H1 (cell line): ENCODE data around the gene RBM24. TPM values are rescaled to one million over a fixed set of nuclear protein-coding genes. Genes with fewer than 3 reads are reported as not detected.

Source experiments
- CTCF ChIA-PET: fragments of 300-600 bp; sonication (Branson Sonifier 250); formaldehyde crosslinking; loops from one replicate; lab custom pipeline; 2021; ENCODE audit not compliant: partially characterized antibody; lab: Charles Lee
- POLR2A ChIA-PET: fragments of 300-600 bp; sonication (Branson Sonifier 250); formaldehyde crosslinking; loops from one replicate; lab custom pipeline; 2021; ENCODE audit warnings: inconsistent platforms; ENCODE audit not compliant: partially characterized antibody; lab: Charles Lee
- DNase-seq, 2 experiments: peaks; one replicate each; pipeline versions ENCODE4 v3.0.0 to v3.0.0-alpha.2; 2010 to 2022; ENCODE audit warnings: low spot score in 2 of 2, low read depth in 1 of 2, mixed read lengths in 1 of 2
- FAIRE-seq: peaks from 2 replicates; lab custom pipeline; 2011; peaks lifted over from hg19 to GRCh38; lab: Jason Lieb, UNC
- H2AFZ ChIP-seq: 2 replicates; pipeline ENCODE4 v1.8.1; 2012; ENCODE audit warnings: low read length, inconsistent platforms
- H2AK5ac ChIP-seq: 2 replicates; pipeline ENCODE4 v1.6.1; 2013; ENCODE audit warnings: low read depth, low read length
- H2BK120ac ChIP-seq: replicated peaks from 2 replicates; pipeline ENCODE3; 2013; ENCODE audit warnings: low read depth, low read length, inconsistent platforms
- H2BK12ac ChIP-seq: 2 replicates; pipeline ENCODE4 v1.6.1; 2013; ENCODE audit warnings: low read depth, low read length
- H2BK15ac ChIP-seq: 2 replicates; pipeline ENCODE4 v1.6.1; 2013; ENCODE audit warnings: low read length
- H2BK20ac ChIP-seq: 2 replicates; pipeline ENCODE4 v1.6.1; 2013; ENCODE audit warnings: low read length
- H2BK5ac ChIP-seq: 2 replicates; pipeline ENCODE4 v1.6.1; 2013; ENCODE audit warnings: low read depth, low read length
- H3K14ac ChIP-seq: 2 replicates; pipeline ENCODE4 v1.6.1; 2013; ENCODE audit warnings: inconsistent platforms; ENCODE audit not compliant: insufficient read length
- H3K18ac ChIP-seq: 2 replicates; pipeline ENCODE4 v1.6.1; 2013; ENCODE audit warnings: low read length; ENCODE audit errors: extremely low read depth
- H3K23ac ChIP-seq: 2 replicates; pipeline ENCODE4 v1.6.1; 2013; ENCODE audit warnings: inconsistent platforms; ENCODE audit not compliant: insufficient read length
- H3K23me2 ChIP-seq: 2 replicates; pipeline ENCODE4 v1.6.1; 2013; ENCODE audit warnings: low read depth, low read length
- H3K27ac ChIP-seq: 2 replicates; pipeline ENCODE4 v1.6.1; 2011; ENCODE audit warnings: low read depth, low read length, inconsistent platforms
- H3K27me3 ChIP-seq, 4 experiments: replicated peaks in 1 of 4; 1 replicate in 1 of 4; 2 replicates in 3 of 4; pipeline versions ENCODE4 v1.6.1 to v1.8.1; 2011 to 2013; ENCODE audit warnings: low read length in 3 of 4, mild to moderate bottlenecking in 3 of 4, inconsistent platforms in 2 of 4, mixed read lengths in 2 of 4, moderate library complexity in 1 of 4; ENCODE audit not compliant: control insufficient read depth in 3 of 4, insufficient read depth in 3 of 4; ENCODE audit errors: extremely low read depth in 1 of 4
- H3K36me3 ChIP-seq, 4 experiments: 2 replicates each; pipeline versions ENCODE4 v1.6.1 to v1.8.1; 2011 to 2013; ENCODE audit warnings: mild to moderate bottlenecking in 4 of 4, low read length in 3 of 4, moderate library complexity in 2 of 4, control low read depth in 1 of 4, inconsistent platforms in 1 of 4; ENCODE audit not compliant: insufficient read depth in 4 of 4, control insufficient read depth in 2 of 4
- H3K4ac ChIP-seq: replicated peaks from 2 replicates; pipeline ENCODE3; 2013; ENCODE audit warnings: low read length, low read depth, mixed read lengths, inconsistent platforms; ENCODE audit not compliant: insufficient read length
- H3K4me1 ChIP-seq, 4 experiments: replicated peaks in 1 of 4; 1 replicate in 1 of 4; 2 replicates in 3 of 4; pipeline versions ENCODE4 v1.6.1 to v1.8.1; 2011 to 2013; ENCODE audit warnings: low read length in 3 of 4, inconsistent platforms in 2 of 4, mixed read lengths in 1 of 4; ENCODE audit not compliant: insufficient read depth in 4 of 4, control insufficient read depth in 3 of 4
- H3K4me2 ChIP-seq, 2 experiments: 2 replicates each; pipeline versions ENCODE4 v1.6.1 to v1.8.1; 2011 to 2013; ENCODE audit warnings: low read depth in 2 of 2, low read length in 2 of 2, control low read depth in 1 of 2, inconsistent platforms in 1 of 2, mild to moderate bottlenecking in 1 of 2; ENCODE audit not compliant: insufficient read depth in 1 of 2
- H3K4me3 ChIP-seq, 4 experiments: fragments of 200-600, 300-600 bp in 1 of 4; sonication (generic), shearing (Covaris generic), sonication (Bioruptor Twin) in 1 of 4; 2 replicates each; pipeline versions ENCODE4 v1.5.1 to v1.8.1; 2011 to 2016; ENCODE audit warnings: low read length in 4 of 4, low read depth in 3 of 4, control low read depth in 2 of 4, inconsistent platforms in 2 of 4, mild to moderate bottlenecking in 2 of 4, mixed read lengths in 1 of 4, moderate library complexity in 1 of 4; ENCODE audit not compliant: insufficient read depth in 2 of 4; ENCODE audit errors: extremely low read depth in 1 of 4
- H3K56ac ChIP-seq: replicated peaks from 2 replicates; pipeline ENCODE3; 2013; ENCODE audit warnings: low read depth, mild to moderate bottlenecking, mixed read lengths, low read length, inconsistent platforms; ENCODE audit not compliant: insufficient read length
- H3K79me1 ChIP-seq: 2 replicates; pipeline ENCODE4 v1.6.1; 2013; ENCODE audit warnings: low read depth, low read length, control low read depth
- H3K79me2 ChIP-seq, 2 experiments: 2 replicates each; pipeline versions ENCODE4 v1.6.1 to v1.8.1; 2012 to 2013; ENCODE audit warnings: low read length in 2 of 2, mild to moderate bottlenecking in 2 of 2, inconsistent platforms in 1 of 2; ENCODE audit not compliant: insufficient read depth in 2 of 2, control insufficient read depth in 1 of 2
- H3K9ac ChIP-seq, 4 experiments: replicated peaks in 1 of 4; 1 replicate in 1 of 4; 2 replicates in 3 of 4; pipeline versions ENCODE4 v1.6.1 to v1.8.1; 2011 to 2013; ENCODE audit warnings: low read depth in 3 of 4, low read length in 3 of 4, control low read depth in 2 of 4, mild to moderate bottlenecking in 2 of 4, moderate library complexity in 2 of 4, inconsistent platforms in 1 of 4; ENCODE audit errors: extremely low read depth in 1 of 4
- H3K9me3 ChIP-seq, 2 experiments: 2 replicates each; pipeline versions ENCODE4 v1.6.1 to v1.8.1; 2012 to 2013; ENCODE audit warnings: mild to moderate bottlenecking in 2 of 2, moderate library complexity in 2 of 2, control low read depth in 1 of 2, inconsistent platforms in 1 of 2, low read depth in 1 of 2, low read length in 1 of 2, mixed read lengths in 1 of 2; ENCODE audit not compliant: insufficient read depth in 2 of 2
- H4K20me1 ChIP-seq, 2 experiments: replicated peaks in 1 of 2; 2 replicates each; pipeline versions ENCODE3 to v1.8.1; 2011 to 2013; ENCODE audit warnings: inconsistent platforms in 2 of 2, low read length in 2 of 2, mild to moderate bottlenecking in 1 of 2; ENCODE audit not compliant: insufficient read depth in 2 of 2, control insufficient read depth in 1 of 2
- H4K5ac ChIP-seq: 2 replicates; pipeline ENCODE4 v1.6.1; 2013; ENCODE audit warnings: low read length, low read depth, mixed read lengths, inconsistent platforms; ENCODE audit not compliant: insufficient read length
- H4K8ac ChIP-seq: 2 replicates; pipeline ENCODE4 v1.8.0; 2013; ENCODE audit warnings: mild to moderate bottlenecking, moderate library complexity, low read length, inconsistent platforms; ENCODE audit not compliant: insufficient read depth; ENCODE audit errors: extremely low read depth
- H4K91ac ChIP-seq: replicated peaks from 2 replicates; pipeline ENCODE3; 2013; ENCODE audit warnings: low read length, mixed read lengths, inconsistent platforms; ENCODE audit not compliant: insufficient read length
- ATF2 ChIP-seq: IDR thresholded peaks from 2 replicates; pipeline ENCODE4 v1.6.1; 2012; ENCODE audit warnings: low read length, inconsistent platforms
- ATF3 ChIP-seq: IDR thresholded peaks from 2 replicates; pipeline ENCODE4 v1.6.1; 2011; ENCODE audit warnings: low read depth, mild to moderate bottlenecking, low read length; ENCODE audit not compliant: insufficient read depth
- E2F6 ChIP-seq: IDR thresholded peaks from 2 replicates; pipeline ENCODE4 v1.6.1; 2012; ENCODE audit warnings: inconsistent platforms
- FOSL1 ChIP-seq: IDR thresholded peaks from 2 replicates; pipeline ENCODE4 v1.6.1; 2011; ENCODE audit warnings: mild to moderate bottlenecking, low read depth, low read length, moderate library complexity; ENCODE audit not compliant: insufficient read depth
- KDM1A ChIP-seq: fragments of 200-600, 300-600 bp; sonication (generic); IDR thresholded peaks from 2 replicates; pipeline ENCODE4 v1.7.1; 2016; ENCODE audit warnings: mild to moderate bottlenecking, low read length, borderline replicate concordance
- KDM4A ChIP-seq: IDR thresholded peaks from one replicate; pipeline ENCODE4 v1.7.1; 2012; ENCODE audit warnings: low read depth, mild to moderate bottlenecking, moderate library complexity, low read length, inconsistent platforms; ENCODE audit not compliant: severe bottlenecking
- PHF8 ChIP-seq: fragments of 200-600 bp; sonication (generic); conservative IDR thresholded peaks from 2 replicates; pipeline ENCODE4 v1.7.1; 2012; ENCODE audit warnings: low read depth, mild to moderate bottlenecking, inconsistent platforms, low read length, moderate library complexity
- POLR2AphosphoS5 ChIP-seq: IDR thresholded peaks from 2 replicates; pipeline ENCODE4 v1.6.1; 2011; ENCODE audit warnings: low read depth, low read length
- RXRA ChIP-seq: IDR thresholded peaks from 2 replicates; pipeline ENCODE4 v1.6.1; 2011; ENCODE audit warnings: low read depth, mild to moderate bottlenecking, low read length, moderate library complexity; ENCODE audit not compliant: insufficient read depth
- SIX5 ChIP-seq: IDR thresholded peaks from 2 replicates; pipeline ENCODE4 v1.6.1; 2011; ENCODE audit warnings: mild to moderate bottlenecking, low read depth, low read length
- SP1 ChIP-seq: IDR thresholded peaks from 2 replicates; pipeline ENCODE4 v1.6.1; 2011; ENCODE audit warnings: low read depth, low read length
- ZNF274 ChIP-seq: IDR thresholded peaks from 2 replicates; pipeline ENCODE4 v1.7.0; 2012; ENCODE audit warnings: low read length, borderline replicate concordance; ENCODE audit errors: extremely low read depth
- WGBS, 2 experiments: shearing (Covaris generic) in 1 of 2; methylation state at CpG; one replicate each; pipeline versions ENCODE4 v1.1.6 to v1.1.7; 2013 to 2015; ENCODE audit warnings: low lambda C conversion rate in 2 of 2, mixed read lengths in 2 of 2, inconsistent platforms in 1 of 2, low coverage in 1 of 2, missing lambda C conversion rate in 1 of 2; ENCODE audit not compliant: insufficient replicate concordance in 2 of 2, insufficient coverage in 1 of 2, insufficient read length in 1 of 2; ENCODE audit errors: extremely low coverage in 1 of 2, missing lambda C conversion rate in 1 of 2; 5-methylcytosine and 5-hydroxymethylcytosine counted together
- polyA plus RNA-seq, 7 experiments: library from polyadenylated mRNA; depleted of rRNA in 3 of 7; stranded (reverse) in 5 of 7; unstranded in 2 of 7; fragments of >200 nt in 5 of 7; fragments of 200-250 nt in 2 of 7; gene quantifications; 1 replicate in 5 of 7; 2 replicates in 1 of 7; 4 replicates in 1 of 7; pipeline versions ENCODE4 v1.2.1 to v1.2.3, GENCODE V29; 2011 to 2013; ENCODE audit warnings: missing spikeins in 2 of 7, mixed read lengths in 2 of 7
- total RNA-seq: library from RNA; stranded (reverse); fragmentation: NEBNext Ultra II Directional; extraction: Animal tissue kit (Norgen Biotek cat#: 25700); gene quantifications from 2 replicates; pipeline ENCODE4 v1.2.1, GENCODE V29; 2021

RBM24 gene
- total and polyA plus RNA-seq, 2 of the 8 experiments (the other 6 are each of a cell fraction or from before 2014, with no cell fraction given), result 0.52 to 2.6 TPM

DNA sequence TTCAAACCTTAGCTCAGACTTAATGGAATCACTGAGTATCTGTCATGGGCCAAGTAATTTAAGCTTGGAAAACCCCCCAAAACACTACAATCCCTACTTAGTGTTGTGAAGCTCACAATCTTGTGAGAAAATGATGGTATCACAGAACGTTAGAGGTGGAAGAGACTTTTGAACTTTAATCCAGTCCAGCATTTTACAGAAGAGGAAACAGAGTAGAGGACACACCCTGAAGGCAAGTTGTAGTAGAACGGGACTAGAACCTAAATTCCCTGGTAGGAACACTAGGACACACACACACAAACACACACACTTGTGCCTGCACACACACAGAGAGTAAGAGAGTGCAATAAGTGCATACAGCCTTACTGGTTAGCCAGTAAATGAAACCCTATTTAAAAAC, 62.1 kb downstream of the RBM24 start:
- no peak overlapping the region for H2BK120ac ChIP-seq
- no peak for FAIRE-seq
- no peak overlapping the region for H2AFZ ChIP-seq
- H2BK5ac ChIP-seq, result no peak overlapping the region
- no peak overlapping the region for H3K27ac ChIP-seq
- no peak overlapping the region for H3K4ac ChIP-seq
- H3K9ac ChIP-seq, result no peak overlapping the region
- H3K79me2 ChIP-seq, result no peaks in the 10 kb centered on the region
- DNase-seq, result no peak
- H3K14ac ChIP-seq, result no peak overlapping the region
- H4K91ac ChIP-seq, result no peak overlapping the region
- H3K9me3 ChIP-seq, result peaks cover 0 to 2% of the 10 kb centered on the region in 2 experiments; a peak in 1 of 4 replicates
- 83% methylated on average over 2 of the region's 2 CpGs; no CpG with 5 or more reads in 1 of the 2 experiments for WGBS, 2 experiments
- POLR2A ChIA-PET, result no interaction called here
- H4K20me1 ChIP-seq, result no peaks in the 10 kb centered on the region
- H2BK15ac ChIP-seq, result no peak overlapping the region
- H3K23ac ChIP-seq, result no peak overlapping the region
- no peak overlapping the region for H4K8ac ChIP-seq
- no peaks in the 10 kb centered on the region for H3K27me3 ChIP-seq
- H3K4me1 ChIP-seq, result no peaks in the 10 kb centered on the region
- no peak overlapping the region for H3K56ac ChIP-seq
- no peak overlapping the region for H2BK12ac ChIP-seq
- no peaks in the 10 kb centered on the region for H3K36me3 ChIP-seq
- no peak overlapping the region for H3K4me3 ChIP-seq
- CTCF ChIA-PET, result no interaction called here
- H3K79me1 ChIP-seq, result no peaks in the 10 kb centered on the region
- H3K18ac ChIP-seq, result no peak overlapping the region
- no peak overlapping the region for H3K4me2 ChIP-seq
- no peaks in the 10 kb centered on the region for H3K23me2 ChIP-seq
- no peak overlapping the region for H2AK5ac ChIP-seq
- no peak overlapping the region for H4K5ac ChIP-seq
- H2BK20ac ChIP-seq, result no peak overlapping the region
- no peak for TF ChIP-seq SP1
- TF ChIP-seq RXRA, result no peak
- no peak for TF ChIP-seq KDM1A
- TF ChIP-seq ATF3, result no peak
- TF ChIP-seq E2F6, result no peak
- TF ChIP-seq ZNF274, result no peak
- TF ChIP-seq ATF2, result no peak
- no peak for TF ChIP-seq FOSL1
- no peak for TF ChIP-seq POLR2AphosphoS5
- no peak for TF ChIP-seq KDM4A
- TF ChIP-seq PHF8, result no peak
- TF ChIP-seq SIX5, result no peak
